Lower leg skin (tissue), 4 donors: ENCODE measurements around the gene CCDC117. TPM values are rescaled to one million over a fixed set of nuclear protein-coding genes. Genes with fewer than 3 reads are reported as not detected.
"Not testable (repeated sequence)": the region's sequence is repeated elsewhere in the genome, so short reads cannot be mapped to it uniquely, and the experiment has no call there.

Experiments used
- DNase-seq, 2 donors: peaks; one replicate each; pipeline ENCODE4 v3.0.0-alpha.2; 2019; ENCODE audit warnings: low spot score in 2 of 2
- H3K4me3 ChIP-seq: fragments of 200-600 bp; sonication (generic); 2 replicates; pipeline ENCODE4 v1.5.1; 2017; ENCODE audit warnings: mild to moderate bottlenecking, low read depth; ENCODE audit not compliant: poor library complexity, severe bottlenecking
- POLR2A ChIP-seq, 2 donors: fragments of 450-650 bp; IDR thresholded peaks; one replicate each; pipeline ENCODE4 v1.6.1; 2016 to 2017; ENCODE audit warnings: antibody characterized with exemption in 2 of 2, mild to moderate bottlenecking in 1 of 2, moderate library complexity in 1 of 2
- WGBS, 2 donors: methylation state at CpG; one replicate each; pipeline ENCODE4 v1.1.5; 2018; 5-methylcytosine and 5-hydroxymethylcytosine counted together
- intact Hi-C: fragments of 100-400 bp; cut with DNase I; formaldehyde crosslinking; loops from one replicate; pipeline ENCODE4 v1.15.0; 2023; ENCODE audit warnings: low total_unique reads
- total RNA-seq, 4 donors: library from RNA; depleted of rRNA; stranded (reverse); fragments of >200 nt; gene quantifications; one replicate each; pipeline ENCODE4 v1.1.0, GENCODE V29; 2016
- TF ChIP-seq, protein P1 (sequence below), 3 donors: fragments of 450-650 bp; IDR thresholded peaks; one replicate each; pipeline ENCODE4 v1.5.1; 2016; ENCODE audit warnings: antibody characterized with exemption in 3 of 3, mild to moderate bottlenecking in 3 of 3, moderate library complexity in 2 of 3

Gene CCDC117
- total RNA-seq, 4 donors from 2014 or later: 15.1 to 20.8 (median 16.7) TPM

- no peak for DNase-seq
- 67 to 83% methylated on average over 5 of the region's 5 CpGs for WGBS, 2 donors
- no peak overlapping the region for H3K4me3 ChIP-seq
- TF ChIP-seq POLR2A (IDR thresholded peaks at IDR 0.05): no peak
- TF ChIP-seq, protein P1, sequence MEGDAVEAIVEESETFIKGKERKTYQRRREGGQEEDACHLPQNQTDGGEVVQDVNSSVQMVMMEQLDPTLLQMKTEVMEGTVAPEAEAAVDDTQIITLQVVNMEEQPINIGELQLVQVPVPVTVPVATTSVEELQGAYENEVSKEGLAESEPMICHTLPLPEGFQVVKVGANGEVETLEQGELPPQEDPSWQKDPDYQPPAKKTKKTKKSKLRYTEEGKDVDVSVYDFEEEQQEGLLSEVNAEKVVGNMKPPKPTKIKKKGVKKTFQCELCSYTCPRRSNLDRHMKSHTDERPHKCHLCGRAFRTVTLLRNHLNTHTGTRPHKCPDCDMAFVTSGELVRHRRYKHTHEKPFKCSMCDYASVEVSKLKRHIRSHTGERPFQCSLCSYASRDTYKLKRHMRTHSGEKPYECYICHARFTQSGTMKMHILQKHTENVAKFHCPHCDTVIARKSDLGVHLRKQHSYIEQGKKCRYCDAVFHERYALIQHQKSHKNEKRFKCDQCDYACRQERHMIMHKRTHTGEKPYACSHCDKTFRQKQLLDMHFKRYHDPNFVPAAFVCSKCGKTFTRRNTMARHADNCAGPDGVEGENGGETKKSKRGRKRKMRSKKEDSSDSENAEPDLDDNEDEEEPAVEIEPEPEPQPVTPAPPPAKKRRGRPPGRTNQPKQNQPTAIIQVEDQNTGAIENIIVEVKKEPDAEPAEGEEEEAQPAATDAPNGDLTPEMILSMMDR (IDR thresholded peaks at IDR 0.05): no peak
- intact Hi-C loops: no loop called here
These were observed 47.0 kb downstream of the CCDC117 start for GRCh38 chr22:28819253-28820096.

DNA sequence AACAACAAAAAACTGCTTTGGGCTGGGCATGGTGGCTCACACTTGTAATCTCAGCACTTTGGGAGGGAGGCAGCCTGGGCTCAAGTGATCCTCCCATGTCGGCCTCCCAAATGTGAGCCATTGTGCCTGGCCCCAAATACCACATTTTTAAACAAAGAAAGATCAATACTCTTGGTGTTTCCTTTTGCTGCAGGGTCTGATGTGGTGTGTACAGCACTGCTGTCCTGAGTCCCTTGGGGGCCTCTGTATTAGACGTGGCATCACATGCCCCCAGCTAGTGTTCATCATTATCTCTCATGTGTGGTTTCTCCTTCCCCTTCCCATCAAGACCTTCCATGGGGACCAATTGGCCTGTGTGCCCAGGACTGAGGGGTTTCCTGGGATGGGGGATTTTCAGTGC is 48.4 kb downstream of the CCDC117 start:
- TF ChIP-seq POLR2A (IDR thresholded peaks at IDR 0.05): no peak
- DNase-seq: no peak
- 83 to 95% methylated on average over 2 of the region's 2 CpGs for WGBS, 2 donors
- no peak overlapping the region for H3K4me3 ChIP-seq
- intact Hi-C loops: no loop called here

- no peak for DNase-seq
- no peak overlapping the region for H3K4me3 ChIP-seq
- TF ChIP-seq, protein P1 (IDR thresholded peaks at IDR 0.05): no peak
- TF ChIP-seq POLR2A (IDR thresholded peaks at IDR 0.05): no peak
- intact Hi-C loops: no loop called here
- 80 to 95% methylated on average over 1 of the region's 1 CpG for WGBS, 2 donors
These were observed 49.0 kb downstream of the CCDC117 start for GRCh38 chr22:28821452-28821851.

- DNase-seq: no peak
- intact Hi-C loops: no loop called here
- H3K4me3 ChIP-seq: no peak overlapping the region
- WGBS, 2 donors: 71 to 75% methylated on average over 4 of the region's 4 CpGs
- TF ChIP-seq POLR2A (IDR thresholded peaks at IDR 0.05): no peak
- TF ChIP-seq, protein P1 (IDR thresholded peaks at IDR 0.05): no peak
These were observed 50.5 kb downstream of the CCDC117 start for GRCh38 chr22:28822930-28823551.

DNA sequence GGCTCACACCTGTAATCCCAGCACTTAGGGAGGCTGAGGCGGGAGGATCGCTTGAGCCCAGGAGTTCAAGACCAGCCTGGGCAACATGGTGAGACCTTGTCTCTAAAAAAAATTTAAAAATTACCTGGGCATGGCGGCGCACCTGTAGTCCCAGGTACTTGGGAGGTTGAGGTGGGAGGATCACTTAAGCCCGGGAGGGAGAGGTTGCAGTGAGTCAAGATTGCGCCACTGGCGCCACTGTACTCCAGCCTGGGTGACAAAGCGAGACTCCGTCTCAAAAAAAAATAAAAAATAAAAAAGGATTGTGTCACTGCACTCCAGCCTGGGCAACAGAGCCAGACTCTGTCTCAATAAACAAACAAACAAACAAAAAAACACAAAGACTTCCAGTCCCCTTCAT is 52.0 kb downstream of the CCDC117 start:
- DNase-seq, intact Hi-C loops, H3K4me3 ChIP-seq: not testable (repeated sequence)
- 91 to 95% methylated on average over 9 of the region's 9 CpGs for WGBS, 2 donors

- 82 to 86% methylated on average over 4 of the region's 4 CpGs for WGBS, 2 donors
- intact Hi-C loops: not testable (repeated sequence)
These were observed 53.9 kb downstream of the CCDC117 start for GRCh38 chr22:28826430-28826829.

DNA sequence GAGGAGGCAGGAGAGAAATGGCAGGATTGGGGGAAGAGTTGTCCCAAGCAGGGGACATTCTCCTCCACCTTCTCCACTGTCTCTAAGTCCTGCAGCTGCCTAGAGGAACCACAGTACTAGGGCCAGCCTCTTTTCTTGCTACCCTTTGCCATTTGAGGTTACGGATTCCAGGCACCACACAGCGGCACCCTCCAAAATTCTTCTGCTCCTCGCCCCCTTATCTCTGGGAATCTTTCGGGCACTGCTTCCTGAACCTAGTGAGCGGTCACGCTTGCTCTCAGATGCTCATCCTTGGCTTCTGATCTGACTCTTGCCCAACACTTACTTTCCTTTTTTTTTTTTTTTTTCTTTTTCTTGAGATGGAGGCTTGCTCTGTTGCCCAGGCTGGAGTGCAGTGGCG is 54.4 kb downstream of the CCDC117 start:
- H3K4me3 ChIP-seq: no peak overlapping the region
- TF ChIP-seq, protein P1 (IDR thresholded peaks at IDR 0.05): no peak
- no peak for TF ChIP-seq POLR2A (IDR thresholded peaks at IDR 0.05)
- intact Hi-C loops: no loop called here
- no peak for DNase-seq
- WGBS, 2 donors: 86 to 90% methylated on average over 7 of the region's 7 CpGs

More at GRCh38 chr22:28826430-28826829, 53.9 kb downstream of the CCDC117 start:
- not testable (repeated sequence) for DNase-seq, H3K4me3 ChIP-seq
